Activated T-helper 1 cell treated with anti-CD3 and anti-CD28 coated beads, Interleukin-2, amount 50 U/mL, for 16 hours (primary cell): Measurements from ENCODE around the gene C6orf52.
"Not testable (repeated sequence)": the region's sequence is repeated elsewhere in the genome, so short reads cannot be mapped to it uniquely, and the experiment has no call there.

ENCODE experiments used
- DNase-seq, 2 donors: peaks; one replicate each; pipeline ENCODE4 v3.0.0-alpha.2; 2020; ENCODE audit warnings: low read depth in 1 of 2, low spot score in 1 of 2

Gene C6orf52

DNA sequence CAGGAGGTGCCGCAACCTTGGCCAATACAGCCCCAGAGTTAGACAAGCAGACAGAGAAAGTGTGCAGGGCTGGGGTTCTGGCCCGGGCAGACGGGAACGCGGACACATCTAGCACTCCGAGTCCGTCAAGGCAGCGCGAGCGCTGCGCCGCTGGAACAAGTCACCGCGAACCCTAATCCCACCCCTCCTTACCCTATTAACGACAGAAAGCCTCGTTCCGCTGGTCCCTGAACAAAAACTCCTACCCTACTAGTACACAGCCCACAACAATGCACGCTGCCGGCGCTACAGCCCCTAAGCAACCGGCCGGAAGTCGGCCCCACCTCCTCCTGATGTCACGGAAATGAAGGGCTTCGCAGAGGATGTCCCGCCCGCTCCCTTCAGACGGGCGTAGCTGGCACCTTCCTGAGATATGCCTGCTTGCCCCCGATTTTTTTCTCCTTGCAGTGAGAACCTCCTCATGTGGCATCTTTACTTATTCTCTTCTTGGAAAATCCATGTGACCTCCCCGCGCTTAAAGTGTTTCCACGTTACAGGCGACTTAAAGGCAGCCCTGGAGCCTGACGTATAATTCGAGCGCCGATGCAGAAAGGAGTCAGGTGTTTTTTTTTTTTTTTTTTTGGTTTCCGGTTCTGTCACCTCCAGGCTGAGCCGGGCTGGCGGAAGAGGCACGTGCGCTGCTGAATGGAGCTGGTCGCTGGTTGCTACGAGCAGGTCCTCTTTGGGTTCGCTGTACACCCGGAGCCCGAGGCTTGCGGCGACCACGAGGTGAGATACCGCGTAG lies at the start of gene C6orf52, which contains the start of gene PAK1IP1:
C6orf52 (minus strand) TSS at position 315 of the 784 bp plus-strand sequence. CDS start 7,066 bp downstream, outside the sequence.
PAK1IP1 (plus strand) TSS at position 671 of the 784 bp plus-strand sequence; CDS start at position 685, 14 bp downstream.
- peak; percentile 85 to 89 for DNase-seq

GRCh38 chr6:10743515-10743914 lies 49.1 kb upstream of the C6orf52 start:
- no peak for DNase-seq

- no peak for DNase-seq
Observed at GRCh38 chr6:10742251-10742650, 47.8 kb upstream of the C6orf52 start.

DNA sequence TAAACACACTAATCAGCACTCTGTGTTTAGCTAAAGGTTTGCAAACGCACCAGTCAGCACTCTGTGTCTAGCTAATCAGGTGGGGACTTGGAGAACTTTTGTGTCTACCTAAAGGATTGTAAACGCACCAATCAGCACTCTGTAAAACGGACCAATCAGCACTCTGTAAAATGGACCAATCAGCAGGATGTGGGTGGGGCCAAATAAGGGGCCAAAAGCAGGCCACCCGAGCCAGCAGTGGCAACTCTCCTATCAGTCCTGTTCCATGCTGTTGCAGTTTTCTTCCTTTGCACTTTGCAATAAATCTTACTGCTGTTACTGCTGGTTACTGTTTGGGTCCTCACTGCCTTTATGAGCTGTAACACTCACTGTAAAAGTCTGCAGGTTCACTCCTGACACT lies 47.2 kb upstream of the C6orf52 start:
- DNase-seq = not testable (repeated sequence)

- no peak for DNase-seq
Observed at GRCh38 chr6:10740061-10740460, 45.6 kb upstream of the C6orf52 start.

DNA sequence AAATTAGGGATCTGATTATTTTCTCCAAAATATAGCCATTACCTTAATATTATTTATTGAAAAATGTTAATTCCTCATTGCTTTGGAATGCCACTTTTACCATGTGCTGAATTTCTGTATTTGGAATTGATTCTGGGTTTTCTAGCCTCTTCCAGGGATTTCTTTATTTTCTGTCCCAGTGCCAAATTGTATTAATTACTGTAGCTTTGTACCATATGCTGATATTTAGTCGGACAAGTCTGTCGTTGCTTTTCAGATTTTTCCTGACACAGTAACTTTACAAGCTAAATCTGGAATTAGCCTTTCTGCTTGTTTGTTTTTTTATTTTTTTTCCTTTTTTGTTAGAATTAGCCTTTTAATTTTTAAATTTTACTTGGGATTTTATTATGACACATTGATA lies 42.3 kb upstream of the C6orf52 start:
- no peak for DNase-seq

DNA sequence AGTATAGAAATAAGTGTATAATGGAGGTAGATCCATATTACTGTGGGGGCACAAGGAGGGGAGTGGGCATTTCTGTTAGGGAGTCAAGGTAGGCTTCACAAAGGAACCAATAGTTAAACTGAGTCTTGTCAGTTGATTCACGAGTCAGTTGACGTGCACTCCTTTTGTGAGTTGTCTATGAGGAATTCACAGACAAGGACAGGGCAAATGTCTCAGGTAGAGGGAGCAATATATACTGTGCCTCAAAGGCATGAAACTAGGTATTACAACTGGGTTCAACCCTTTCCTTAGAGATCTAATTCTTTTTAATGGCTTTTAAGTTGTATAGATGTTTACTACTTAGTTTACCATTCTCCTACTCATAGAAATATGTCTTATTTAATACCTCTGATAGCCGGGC lies 39.4 kb upstream of the C6orf52 start:
- DNase-seq = no peak

DNA sequence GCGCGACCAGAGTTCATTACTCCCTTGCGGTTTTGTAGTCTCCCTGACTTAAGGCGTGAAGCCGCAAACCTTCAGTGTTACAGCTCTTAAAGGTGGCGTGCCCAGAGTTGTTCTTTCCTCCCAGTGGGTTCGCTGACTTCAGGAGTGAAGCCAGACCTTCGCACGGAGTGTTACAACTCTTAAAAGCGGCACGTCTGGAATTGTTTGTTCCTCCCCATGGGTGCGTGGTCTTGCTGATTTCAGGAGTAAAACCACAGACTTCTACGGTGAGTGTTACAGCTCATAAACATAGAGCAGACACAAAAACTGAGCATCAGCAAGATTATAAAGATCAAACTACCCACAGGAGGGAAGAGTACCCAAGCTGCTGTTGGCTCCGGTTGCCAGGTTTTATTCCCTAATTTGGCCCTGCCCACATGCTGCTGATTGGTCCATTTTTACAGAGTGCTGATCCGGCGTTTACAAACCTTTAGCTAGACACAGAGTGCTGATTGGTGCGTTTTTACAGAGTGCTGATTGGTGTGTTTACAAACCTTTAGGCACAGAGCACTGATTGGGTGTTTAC lies 38.8 kb upstream of the C6orf52 start:
- DNase-seq = no peak

- no peak for DNase-seq
Observed at GRCh38 chr6:10730254-10730653, 35.8 kb upstream of the C6orf52 start.

- no peak for DNase-seq
Observed at GRCh38 chr6:10725716-10726115, 31.3 kb upstream of the C6orf52 start.

- DNase-seq = no peak
Observed at GRCh38 chr6:10725044-10725443, 30.6 kb upstream of the C6orf52 start.

DNA sequence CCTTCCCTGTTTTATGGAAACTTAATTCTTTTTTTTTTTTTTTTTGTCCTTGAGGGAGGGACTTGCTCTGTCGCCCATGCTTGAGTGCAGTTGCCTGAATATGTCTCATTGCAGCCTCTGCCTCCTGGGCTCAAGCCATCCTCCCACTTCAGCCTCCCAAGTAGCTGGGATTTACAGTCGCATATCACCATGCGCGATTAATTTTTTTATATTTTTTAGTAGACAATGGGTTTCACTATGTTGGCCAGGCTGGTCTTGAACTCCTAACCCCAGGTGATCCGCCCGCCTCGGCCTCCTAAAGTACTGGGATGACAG lies 29.1 kb upstream of the C6orf52 start:
- no peak for DNase-seq

DNA sequence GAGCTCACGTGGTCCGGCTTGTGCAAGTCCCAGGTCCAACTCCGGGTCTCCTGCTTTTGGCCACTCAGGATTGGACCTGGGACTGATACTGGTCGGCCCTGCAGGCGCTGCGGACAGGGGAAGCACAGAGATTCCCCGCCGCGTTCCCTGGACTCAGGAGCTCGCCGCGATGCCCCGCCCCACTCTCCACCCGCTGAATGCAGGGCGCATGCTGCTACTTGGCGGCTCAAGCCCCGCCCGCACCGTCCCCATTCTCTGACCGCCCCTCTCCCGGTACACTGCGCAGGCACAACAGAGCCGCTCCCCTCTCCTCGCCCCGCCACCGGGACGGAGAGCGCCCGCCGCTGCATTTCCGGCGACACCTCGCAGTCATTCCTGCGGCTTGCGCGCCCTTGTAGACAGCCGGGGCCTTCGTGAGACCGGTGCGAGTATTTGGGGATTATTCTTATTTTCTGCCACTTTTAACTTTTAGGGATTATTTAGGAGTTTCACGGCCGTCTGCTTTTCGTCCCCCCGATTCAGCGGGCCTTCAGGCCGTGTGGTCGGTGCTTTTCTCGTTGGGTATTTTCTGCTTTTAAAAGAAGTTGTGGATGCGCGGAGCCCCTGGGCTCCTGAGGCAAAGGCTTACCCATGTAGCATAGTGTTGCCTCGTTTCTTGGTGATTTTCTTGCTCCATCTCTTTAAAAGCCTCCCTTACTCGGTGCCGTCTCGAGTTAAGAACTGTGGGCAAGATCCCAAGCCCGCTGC lies 28.6 kb upstream of the C6orf52 start, which contains the start of gene TMEM14C:
TMEM14C (plus strand) TSS at position 251 of the 747 bp plus-strand sequence. CDS start 1,544 bp downstream, outside the sequence.
- DNase-seq = peak; percentile 63 to 77

DNA sequence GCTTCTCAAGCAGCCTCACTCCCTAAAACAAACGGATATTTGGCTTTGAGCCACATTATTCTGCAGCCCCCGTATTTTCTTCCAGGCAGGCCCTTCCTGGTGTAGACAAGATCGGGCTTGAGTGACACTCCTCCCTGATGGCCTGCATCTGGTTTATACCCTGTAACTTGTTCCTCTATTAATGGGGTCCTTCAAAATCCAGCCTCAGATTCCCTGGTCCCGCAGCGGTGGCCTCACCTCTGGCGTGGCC lies 28.1 kb upstream of the C6orf52 start:
- no peak for DNase-seq

DNA sequence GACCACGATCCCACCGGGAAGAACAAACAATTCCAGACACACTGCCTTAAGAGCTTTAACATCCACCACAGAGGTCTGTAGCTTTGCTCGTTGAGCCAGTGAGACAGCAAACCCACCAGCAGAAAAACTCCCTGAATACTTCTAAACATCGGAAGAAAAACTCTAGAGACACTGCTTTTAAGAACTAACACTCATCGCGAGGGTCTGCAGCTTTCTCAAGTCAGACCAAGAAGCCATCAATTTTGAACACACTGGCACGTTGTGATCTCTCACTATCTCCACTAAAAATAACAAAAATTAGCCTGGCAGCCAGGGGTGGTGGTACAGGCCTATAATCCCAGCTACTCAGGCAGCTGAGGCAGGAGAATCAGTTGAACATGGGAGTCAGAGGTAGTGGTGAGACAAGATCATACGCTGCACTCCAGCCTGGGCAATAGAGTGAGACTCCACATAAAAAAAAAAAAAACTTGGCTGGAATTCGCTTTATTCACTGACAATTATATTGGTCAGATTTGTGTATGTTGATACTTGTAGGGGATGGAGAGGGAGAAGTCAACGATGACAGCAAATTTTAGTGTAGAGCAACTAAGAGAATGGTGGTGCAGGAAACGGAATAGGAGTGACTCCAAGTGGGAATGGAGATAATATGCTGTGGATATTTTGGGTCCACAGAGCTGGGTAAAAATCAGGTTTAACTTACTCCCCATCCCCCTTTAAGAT lies 27.6 kb upstream of the C6orf52 start:
- DNase-seq = no peak

GRCh38 chr6:10720960-10721849 lies 26.8 kb upstream of the C6orf52 start:
- not testable (repeated sequence) for DNase-seq

- DNase-seq = peak; percentile 21 to 45
Observed at GRCh38 chr6:10720265-10720959, 26.0 kb upstream of the C6orf52 start.

DNA sequence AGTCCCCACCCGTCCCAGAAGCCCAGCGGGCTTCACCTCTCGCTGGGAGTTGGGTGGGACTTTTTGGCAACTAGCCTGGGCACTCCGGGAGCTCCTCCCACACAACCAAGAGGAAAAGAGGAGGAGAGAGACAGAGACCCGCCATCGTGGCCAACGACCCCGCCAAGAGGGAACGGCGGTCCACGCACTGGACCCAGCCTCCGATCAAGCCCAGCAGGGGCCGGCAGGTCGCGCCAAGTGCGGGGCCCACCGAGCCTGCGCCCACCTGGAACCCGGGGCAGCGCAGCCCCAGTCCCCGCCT lies 25.5 kb upstream of the C6orf52 start:
- no peak for DNase-seq

DNA sequence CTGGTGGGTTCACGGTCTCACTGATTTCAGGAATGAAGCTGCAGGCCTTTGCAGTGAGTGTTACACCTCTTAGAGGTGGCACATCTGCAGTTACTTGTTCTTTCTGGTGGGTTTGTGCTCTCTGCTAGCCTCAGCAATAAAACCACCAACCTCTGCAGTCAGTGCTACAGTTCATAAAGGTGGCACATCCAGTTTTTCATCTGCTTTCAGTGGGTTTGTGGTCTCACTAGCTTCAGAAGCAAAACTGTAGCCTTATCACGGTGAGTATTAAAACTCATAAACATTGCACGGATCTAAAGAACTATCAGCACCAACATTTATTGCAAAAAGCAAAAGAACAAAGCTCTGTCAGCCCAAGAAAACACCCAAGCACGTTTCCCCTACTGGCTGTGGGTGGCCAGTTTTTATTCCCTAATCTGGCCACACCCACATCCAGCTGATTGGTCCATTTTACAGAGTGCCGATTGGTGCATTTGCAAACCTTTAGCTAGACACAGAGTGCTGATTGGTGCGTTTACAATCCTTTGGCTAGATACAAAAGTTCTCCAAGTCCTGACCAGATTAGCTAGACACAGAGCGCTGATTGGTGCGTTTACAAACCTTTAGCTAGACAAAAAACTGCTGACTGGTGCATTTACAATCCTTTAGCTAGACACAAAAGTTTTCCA lies 25.0 kb upstream of the C6orf52 start:
- peak in 1 of 2 donors; percentile 13 for DNase-seq

- no peak for DNase-seq
Observed at GRCh38 chr6:10713962-10714361, 19.5 kb upstream of the C6orf52 start.
